ENCODE measurements around the gene CHRNA1. TPM values are rescaled to one million over a fixed set of nuclear protein-coding genes. Genes with fewer than 3 reads are reported as not detected.

The CHRNA1 gene
- polyA plus RNA-seq, 1 of the 3 experiments (the other 2 are of a cell fraction): 0.02 TPM

GRCh38 chr2:174798801-174799200 lies 34.5 kb upstream of the CHRNA1 start:
- no peak overlapping the region for H3K4me3 ChIP-seq (ENCODE audit: low read depth in 2 of 2, low read length in 1 of 2)
- peaks cover 4% of the 10 kb centered on the region for H3F3A ChIP-seq (replicated peaks; ENCODE audit: insufficient read depth)
- no peaks in the 10 kb centered on the region for H3K9me2 ChIP-seq
- H3K9ac ChIP-seq: no peak overlapping the region
- TF ChIP-seq SMC3 (IDR thresholded peaks at IDR 0.05; ENCODE audit: low read depth, low read length): no peak
- TF ChIP-seq NRF1 (IDR thresholded peaks at IDR 0.05; ENCODE audit: low read depth, low read length): no peak
- no peak for TF ChIP-seq TAF1 (IDR thresholded peaks at IDR 0.05; ENCODE audit: borderline replicate concordance, low read depth, low read length)
- TF ChIP-seq TEAD4 (IDR thresholded peaks at IDR 0.05; ENCODE audit: borderline replicate concordance, insufficient read depth): no peak
- TF ChIP-seq USF1 (IDR thresholded peaks at IDR 0.05; ENCODE audit: borderline replicate concordance, low read depth): no peak
- no peak for TF ChIP-seq CTCF (IDR thresholded peaks at IDR 0.05)
- no peak for TF ChIP-seq MEF2A (IDR thresholded peaks at IDR 0.05; ENCODE audit: borderline replicate concordance, low read depth)
- no peak for TF ChIP-seq GABPA (IDR thresholded peaks at IDR 0.05; ENCODE audit: low read depth)
- no peak for TF ChIP-seq PBX3 (IDR thresholded peaks at IDR 0.05)
- TF ChIP-seq RFX5 (IDR thresholded peaks at IDR 0.05; ENCODE audit: low read length): no peak
- WGBS (ENCODE audit: low lambda C conversion rate): 100% methylated on average over 1 of the region's 1 CpG
- no peaks in the 10 kb centered on the region for H3K79me2 ChIP-seq (ENCODE audit: insufficient read depth)
- DNase-seq: no peak
- POLR2A ChIA-PET: no interaction called here
- CTCF ChIA-PET: interaction anchor here (1.1 kb wide), 1 partner anchor 14 kb away, joined by 3 read pairs; no protein-coding TSS in a partner anchor
- H3K36me3 ChIP-seq (replicated peaks in 1 of 2; ENCODE audit: control insufficient read depth in 1 of 2, insufficient read depth in 2 of 2, low read length in 1 of 2): peaks cover 22 to 39% of the 10 kb centered on the region in 2 experiments
- H3K27me3 ChIP-seq (ENCODE audit: insufficient read depth): no peaks in the 10 kb centered on the region
- peaks cover 0 to 13% of the 10 kb centered on the region in 2 experiments for H3K4me1 ChIP-seq (ENCODE audit: control insufficient read depth in 1 of 2, insufficient read depth in 2 of 2, low read depth in 1 of 2, low read length in 1 of 2)
- peak overlapping the region in 1 of 2 experiments; percentile 73; a peak in 3 of 4 replicates for H3K27ac ChIP-seq (ENCODE audit: low read depth in 2 of 2, low read length in 1 of 2)
- H3K4me2 ChIP-seq: no peak overlapping the region
- H2AFZ ChIP-seq (ENCODE audit: low read depth): no peak overlapping the region
- H3K9me3 ChIP-seq: no peaks in the 10 kb centered on the region
- no peaks in the 10 kb centered on the region for H4K20me1 ChIP-seq (ENCODE audit: insufficient read depth)

- POLR2A ChIA-PET: no interaction called here
- H3K4me2 ChIP-seq: no peak overlapping the region
- peak overlapping the region; percentile 65 to 73; a peak in 3 of 4 replicates for H3K27ac ChIP-seq (ENCODE audit: low read depth in 2 of 2, low read length in 1 of 2)
These were observed 33.6 kb upstream of the CHRNA1 start for GRCh38 chr2:174797781-174798276.

More at GRCh38 chr2:174797781-174798276, 33.6 kb upstream of the CHRNA1 start:
- Histone ChIP-seq H3F3A (replicated peaks; ENCODE audit: insufficient read depth) (peaks cover 4% of the 10 kb centered on the region), H3K9me3 (no peaks in the 10 kb centered on the region), H3K9ac (no peak overlapping the region), H2AFZ (ENCODE audit: low read depth) (no peak overlapping the region), H3K4me3 (ENCODE audit: low read depth in 2 of 2, low read length in 1 of 2) (no peak overlapping the region), H3K4me1 (ENCODE audit: control insufficient read depth in 1 of 2, insufficient read depth in 2 of 2, low read depth in 1 of 2, low read length in 1 of 2) (peaks cover 0 to 12% of the 10 kb centered on the region in 2 experiments), H3K9me2 (no peaks in the 10 kb centered on the region), H3K36me3 (replicated peaks in 1 of 2; ENCODE audit: control insufficient read depth in 1 of 2, insufficient read depth in 2 of 2, low read length in 1 of 2) (peaks cover 22 to 39% of the 10 kb centered on the region in 2 experiments), H3K27me3 (ENCODE audit: insufficient read depth) (no peaks in the 10 kb centered on the region), H4K20me1 (ENCODE audit: insufficient read depth) (no peaks in the 10 kb centered on the region), H3K79me2 (ENCODE audit: insufficient read depth) (no peaks in the 10 kb centered on the region)
- peak; percentile 85 for TF ChIP-seq TCF12 (IDR thresholded peaks at IDR 0.05)
- no peak for TF ChIP-seq FOXM1 (IDR thresholded peaks at IDR 0.05; ENCODE audit: low read depth)
- TF ChIP-seq POLR2AphosphoS5 (IDR thresholded peaks at IDR 0.05; ENCODE audit: low read depth, low read length): 0 out of 2 replicates have a peak, but pooled peaks have one; percentile 8
- no peak for TF ChIP-seq ELF1 (IDR thresholded peaks at IDR 0.05)
- TF ChIP-seq NRF1 (IDR thresholded peaks at IDR 0.05; ENCODE audit: low read depth, low read length): no peak
- TF ChIP-seq MAX (IDR thresholded peaks at IDR 0.05; ENCODE audit: low read depth): no peak
- 65% methylated on average over 1 of the region's 1 CpG for WGBS (ENCODE audit: low lambda C conversion rate)
- DNase-seq: no peak
- CTCF ChIA-PET: interaction anchor here (0.9 to 3.4 kb wide), 2 partner anchors 26 to 187 kb away, joined by 3 to 16 read pairs; no protein-coding TSS in a partner anchor
